Stromal cell of bone marrow (primary cell): ENCODE data around the gene KHDRBS2.

Experiments used
- DNase-seq: peaks from one replicate; pipeline ENCODE4 v3.0.0-alpha.2; 2012; ENCODE audit warnings: low read depth

Gene KHDRBS2

DNA sequence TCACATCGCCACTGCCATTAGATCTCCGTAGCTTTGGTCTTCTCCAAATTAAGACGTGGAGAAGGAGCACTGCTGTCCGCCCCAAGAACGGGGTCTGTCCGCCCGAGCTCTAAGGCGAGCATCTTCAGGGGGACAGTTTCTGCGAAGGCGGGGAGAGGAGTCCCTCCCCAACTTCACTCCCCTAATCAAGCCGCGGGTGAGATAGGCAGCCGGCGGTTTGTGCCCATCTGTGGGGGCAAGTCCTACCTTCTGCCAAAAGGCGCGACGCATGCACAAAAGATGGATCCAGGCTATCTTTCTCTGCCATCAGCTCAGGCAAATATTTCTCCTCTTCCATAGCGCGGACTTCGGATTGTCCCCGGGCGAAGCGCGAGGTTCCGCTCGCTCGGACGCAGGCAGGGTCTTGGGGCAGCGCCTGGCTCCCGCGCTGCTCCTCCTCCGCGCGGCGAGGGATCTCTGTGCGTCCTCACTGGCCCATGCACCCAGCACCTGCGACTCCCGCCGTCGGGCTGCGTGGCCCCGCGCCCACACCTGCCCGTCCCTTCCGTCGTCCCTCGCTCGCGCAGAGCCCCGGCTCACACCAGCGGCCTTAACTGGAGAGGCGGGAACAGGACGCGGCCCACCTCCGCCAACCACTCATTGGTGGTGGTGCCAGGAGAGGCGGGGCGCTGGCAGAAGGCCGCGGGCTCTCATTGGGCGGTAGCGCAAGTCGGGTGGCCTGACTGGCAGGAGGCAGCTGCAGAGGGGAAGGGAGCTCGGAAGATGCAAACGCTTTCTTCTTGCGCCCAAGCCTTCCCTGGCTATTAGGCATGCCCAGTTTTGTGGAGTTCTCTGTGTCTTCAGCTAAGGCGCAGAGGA lies at the start of gene KHDRBS2:
Gene KHDRBS2 (minus strand): TSS at position 614 of the 858 bp plus-strand sequence.
- no peak for DNase-seq

DNA sequence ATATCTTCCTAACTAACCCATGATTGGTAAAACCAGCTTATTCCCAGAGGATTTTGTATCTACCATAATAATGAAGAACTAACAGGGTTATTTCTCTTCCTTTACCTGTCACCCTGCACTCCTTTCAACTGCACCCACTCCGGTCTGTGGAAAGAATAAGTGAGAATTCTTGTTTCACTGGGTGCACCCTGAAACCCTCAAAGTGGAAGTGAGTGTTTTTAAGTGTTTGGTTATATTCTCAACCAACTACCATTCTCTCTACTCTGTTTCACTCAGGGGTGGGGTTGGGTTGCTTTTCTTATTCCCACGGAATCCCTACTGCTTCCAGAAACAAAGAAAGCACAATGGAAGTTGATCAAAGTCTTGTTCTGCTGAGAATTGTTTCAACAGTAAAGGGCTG lies 42.6 kb upstream of the KHDRBS2 start:
- no peak for DNase-seq

DNA sequence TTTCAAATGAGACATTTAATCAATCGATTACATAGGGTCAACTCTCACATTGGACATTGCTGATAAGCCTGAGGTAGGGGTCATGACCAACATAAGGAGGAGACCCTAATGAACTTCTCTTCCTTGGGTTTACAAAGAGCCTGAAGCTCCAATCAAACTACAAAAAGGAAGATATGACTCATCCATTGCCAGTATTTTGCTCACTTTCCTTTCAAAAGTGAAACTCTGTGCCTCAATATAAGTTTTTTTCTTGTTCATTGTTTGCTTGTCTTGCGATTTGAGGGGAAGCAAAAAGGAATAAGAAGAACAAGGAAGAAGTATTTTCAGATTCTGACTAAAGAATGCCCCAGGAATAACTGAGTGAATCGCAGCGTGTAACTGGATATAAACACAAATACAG lies 38.8 kb upstream of the KHDRBS2 start:
- DNase-seq, result no peak

DNA sequence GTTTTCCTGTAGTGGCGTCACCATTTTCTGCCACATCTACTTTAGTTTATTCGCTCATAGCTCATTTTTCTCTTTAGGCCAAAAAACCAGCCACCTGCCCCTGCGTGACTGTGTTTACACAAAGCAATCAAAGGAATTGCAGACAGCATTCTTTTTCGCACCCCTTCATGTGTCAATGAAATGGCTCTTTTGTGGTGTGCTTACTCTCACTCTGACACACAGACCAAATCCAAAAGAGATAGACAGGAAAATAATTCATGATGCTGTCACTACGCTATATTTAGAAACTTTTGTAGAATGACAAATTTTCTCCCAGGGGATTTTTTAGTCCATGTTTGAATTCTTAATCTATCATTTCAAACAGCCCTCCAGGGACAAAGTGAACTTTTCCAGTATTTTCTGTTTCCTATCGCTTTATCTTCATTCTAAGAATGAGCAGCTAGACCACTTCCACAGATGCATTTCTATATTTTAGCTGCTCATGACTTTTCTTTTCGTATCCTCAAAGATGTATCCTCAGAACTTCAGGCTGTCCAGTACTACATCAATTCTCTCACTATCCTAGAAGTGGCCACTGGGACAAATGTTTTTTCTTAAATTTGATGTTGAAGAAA lies 37.9 kb upstream of the KHDRBS2 start:
- DNase-seq, result no peak

DNA sequence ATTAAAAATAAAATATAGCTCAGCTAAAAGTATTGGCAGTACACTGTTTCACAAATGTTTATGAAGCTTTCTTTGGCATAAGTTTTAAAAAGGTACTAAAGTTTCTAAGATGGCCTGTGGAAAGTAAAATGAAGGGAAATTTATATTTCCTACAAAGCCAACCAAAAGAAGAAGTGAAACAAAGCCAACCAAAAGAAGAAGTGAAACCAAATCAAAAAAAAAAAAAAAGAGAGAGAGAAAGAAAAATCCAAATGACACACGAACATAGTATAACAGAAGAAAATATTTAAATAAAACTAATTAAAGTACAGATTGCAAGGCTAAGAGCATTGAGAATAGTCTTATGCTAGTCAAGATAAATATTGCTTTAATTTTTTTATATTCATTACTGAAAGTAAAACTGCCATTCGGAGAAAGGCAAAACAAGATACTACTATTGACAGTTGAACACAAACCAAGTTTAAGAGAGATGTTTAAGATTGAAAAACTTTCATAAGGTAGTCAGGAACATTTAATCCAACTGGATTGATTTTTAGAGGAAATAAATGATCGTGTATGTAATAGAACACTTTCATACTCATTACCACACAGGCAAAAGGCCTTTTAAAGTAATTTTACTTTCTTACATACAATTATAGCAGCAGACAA lies 12.8 kb upstream of the KHDRBS2 start:
- DNase-seq, result no peak

DNA sequence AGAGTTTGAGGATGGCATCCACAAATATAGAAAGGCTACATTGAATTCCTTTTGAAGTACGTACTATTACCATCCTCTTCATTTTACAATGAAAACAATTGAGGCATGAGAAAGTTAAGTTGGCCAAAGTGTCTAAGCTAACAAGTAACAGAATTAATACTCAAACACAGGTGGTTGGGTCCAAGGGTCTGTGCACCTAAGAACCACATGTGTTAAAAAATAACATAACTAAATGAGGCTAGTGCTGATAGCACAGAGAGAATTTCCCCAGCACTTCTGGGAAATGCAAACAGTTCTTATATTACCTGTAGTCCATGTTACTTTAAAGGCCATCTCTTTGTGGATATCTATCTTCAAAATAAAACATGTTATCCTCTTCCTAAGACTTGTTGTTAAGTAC lies 10.5 kb upstream of the KHDRBS2 start:
- no peak for DNase-seq

DNA sequence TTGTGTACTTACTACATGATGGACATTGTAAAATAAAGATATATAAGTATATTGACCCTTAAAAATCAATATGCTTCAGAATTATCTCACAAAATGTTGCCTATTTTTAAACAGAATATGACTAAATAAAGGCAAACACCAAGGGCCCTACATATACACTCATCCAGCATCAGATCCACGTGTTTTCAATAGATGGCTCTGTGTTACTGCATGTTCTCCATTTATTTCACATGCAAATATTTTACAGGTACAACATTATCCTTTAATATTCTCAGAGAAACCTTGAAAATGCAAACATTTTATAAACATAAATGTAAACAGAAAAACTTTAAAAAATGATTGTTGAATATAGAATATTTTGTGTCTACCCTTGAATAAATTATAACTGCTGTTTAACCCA lies 2.9 kb upstream of the KHDRBS2 start:
- DNase-seq, result no peak

DNA sequence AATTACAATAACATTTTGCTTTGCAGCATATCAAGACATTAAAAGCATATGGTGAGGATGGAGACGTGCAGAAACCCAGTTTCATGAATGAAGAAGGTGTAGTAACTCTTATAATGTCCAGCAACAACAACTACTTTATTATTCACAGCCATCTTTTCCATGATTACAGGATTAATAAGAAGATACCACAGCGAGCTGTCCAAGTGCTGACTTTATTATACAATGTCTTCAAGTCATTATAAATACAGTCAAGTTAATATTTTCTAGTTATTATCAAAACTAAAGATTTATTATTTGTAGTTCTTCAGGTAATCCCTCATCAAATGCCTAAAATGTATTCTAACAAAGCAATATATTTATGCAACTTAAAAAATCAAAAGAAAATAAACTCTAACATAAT lies 2.5 kb upstream of the KHDRBS2 start:
- DNase-seq, result no peak

DNA sequence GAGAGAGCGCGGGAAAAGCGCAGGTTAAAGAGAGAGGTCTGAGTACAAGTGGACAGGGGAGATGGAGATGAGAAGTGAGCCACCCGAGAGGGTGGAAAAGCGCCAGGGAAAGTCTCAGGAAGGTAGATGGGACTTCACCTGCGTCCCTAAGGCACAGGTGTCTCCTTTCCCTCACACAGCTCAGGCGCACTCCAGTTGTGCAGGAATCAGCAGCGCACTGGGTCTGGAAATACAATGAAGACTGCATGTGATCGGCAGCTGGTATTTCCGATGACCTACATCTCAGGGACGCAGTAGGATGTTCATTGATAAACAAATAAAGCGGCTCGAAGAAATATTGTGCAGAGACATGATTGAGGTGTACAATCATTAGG lies 432 bp upstream of the KHDRBS2 start:
- DNase-seq, result no peak

DNA sequence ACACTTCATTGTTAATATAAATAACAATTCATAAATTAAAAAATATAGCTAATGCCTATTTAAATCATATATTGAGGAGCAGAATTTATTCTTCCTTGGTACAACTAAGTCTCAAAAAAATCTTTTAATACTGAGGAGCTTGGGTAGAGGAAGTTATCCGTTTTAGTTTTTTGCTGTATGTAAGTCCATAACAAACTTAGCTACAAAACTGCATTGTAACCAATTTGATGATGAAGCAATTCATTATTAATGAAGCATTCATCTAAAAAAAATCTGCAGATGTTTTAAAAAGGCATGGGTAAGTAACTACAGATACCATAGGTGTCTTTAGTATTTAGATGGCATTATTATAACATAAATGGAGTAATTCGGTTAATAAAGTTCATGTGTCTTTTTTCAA lies 1.3 kb downstream of the KHDRBS2 start:
- no peak for DNase-seq

DNA sequence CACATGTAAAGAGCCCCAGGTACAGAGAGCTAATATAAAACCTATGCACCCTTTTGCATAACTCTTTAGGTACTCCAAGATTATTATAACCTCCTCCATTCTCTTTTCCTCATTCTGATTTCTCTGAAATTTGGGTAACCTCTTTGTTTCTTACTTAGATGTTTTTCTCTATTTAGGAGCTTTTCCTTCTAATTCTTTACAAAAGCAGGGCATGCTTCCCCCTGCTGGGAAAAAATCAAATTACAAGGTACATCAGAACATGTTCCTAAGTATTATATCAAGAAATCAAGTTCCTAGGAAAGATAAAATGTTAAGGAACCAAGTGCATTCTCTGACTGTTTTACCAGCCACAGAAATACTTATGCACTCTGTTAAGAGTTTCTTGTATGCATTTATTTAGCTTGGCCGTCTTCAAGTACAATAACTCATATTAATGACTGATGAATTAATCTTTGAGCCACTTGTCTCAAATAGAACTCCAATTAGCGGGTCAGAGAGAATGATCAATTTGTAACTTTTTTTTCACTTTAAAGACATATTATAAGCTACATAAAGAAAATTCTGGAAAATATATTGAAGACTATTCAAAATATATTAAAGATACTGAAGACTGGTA lies 2.1 kb downstream of the KHDRBS2 start:
- DNase-seq, result peak; percentile 9

DNA sequence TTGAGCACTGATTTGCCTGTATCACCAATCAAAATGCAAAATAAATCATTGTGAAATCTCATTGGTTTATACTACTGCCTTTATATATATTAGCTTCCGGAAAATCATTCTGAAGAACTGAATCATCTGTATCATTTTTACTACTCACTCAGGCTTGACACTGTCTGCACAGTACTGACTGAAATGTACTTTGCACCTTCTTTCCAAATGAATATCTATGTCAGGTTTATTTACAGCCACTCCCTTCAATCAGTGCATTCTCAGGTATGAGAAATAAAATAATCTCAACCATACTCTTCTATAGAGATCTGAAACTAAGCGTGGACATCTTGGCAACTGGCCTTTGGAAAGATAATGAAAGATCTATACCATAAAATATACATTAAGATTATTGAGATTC lies 2.7 kb downstream of the KHDRBS2 start:
- DNase-seq, result no peak

DNA sequence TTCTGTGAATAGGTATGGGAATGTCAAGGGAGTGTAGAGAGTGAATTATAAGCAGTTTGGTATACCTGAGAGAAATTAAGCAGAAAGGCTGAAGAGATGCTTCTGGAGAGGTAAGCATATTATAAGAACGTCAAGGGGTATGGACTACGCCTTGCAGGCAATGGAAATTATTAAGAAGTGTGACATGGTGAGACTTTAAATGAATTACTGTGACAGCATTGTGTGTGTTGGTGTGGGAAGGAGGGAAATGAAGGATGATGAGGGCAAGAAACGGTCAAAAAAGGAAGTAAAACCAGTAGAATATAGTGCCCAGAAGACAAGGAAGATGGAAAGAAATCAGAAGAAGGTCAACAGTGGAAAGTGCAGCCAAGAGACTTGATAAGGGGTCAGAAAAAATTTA lies 5.9 kb downstream of the KHDRBS2 start:
- DNase-seq, result no peak

DNA sequence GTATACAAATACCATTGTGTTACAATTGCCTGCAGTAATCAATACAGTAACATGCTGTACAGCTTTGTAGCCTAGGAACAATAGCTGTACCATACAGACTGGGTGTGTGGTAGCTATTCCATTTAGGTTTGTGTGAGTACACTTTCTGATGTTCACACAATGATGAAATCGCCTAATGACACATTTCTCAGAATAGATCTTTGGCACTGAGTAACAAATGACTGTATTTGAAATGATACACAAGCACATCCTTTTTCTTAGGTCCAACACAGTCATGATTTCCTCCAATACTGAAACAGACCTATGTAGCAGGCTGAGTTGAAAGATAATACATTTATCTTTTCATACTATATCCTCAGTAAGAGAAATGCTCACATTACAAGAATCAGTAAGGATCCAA lies 13.9 kb downstream of the KHDRBS2 start:
- DNase-seq, result no peak

DNA sequence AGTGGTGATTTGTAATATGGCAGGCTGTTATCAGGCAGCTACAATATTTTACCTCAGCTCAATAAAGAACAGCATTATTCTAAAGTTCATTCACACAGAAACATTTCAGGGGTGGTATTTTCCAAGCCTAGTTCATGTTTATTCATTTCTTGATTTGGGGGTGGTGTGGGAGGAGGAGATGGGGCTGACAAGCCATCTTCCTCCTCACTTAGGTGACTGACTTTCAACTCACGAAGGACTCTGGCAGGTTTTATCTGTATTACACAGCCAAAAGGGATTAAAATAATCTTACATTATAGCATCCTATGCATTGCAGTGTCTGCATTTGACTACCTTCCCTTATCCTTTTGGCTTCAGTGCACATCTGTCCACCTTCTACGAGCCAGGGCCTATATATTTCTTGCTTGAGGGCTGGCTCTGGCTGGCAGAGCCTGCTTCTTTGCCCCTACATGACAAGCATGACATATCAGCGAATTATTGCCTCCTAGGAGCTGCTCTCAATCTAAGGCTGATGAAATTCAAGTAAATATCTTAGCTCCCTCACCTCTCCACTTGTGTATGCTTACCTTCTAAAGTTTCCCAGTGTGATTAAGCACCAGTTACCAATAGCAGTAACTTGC lies 20.0 kb downstream of the KHDRBS2 start:
- DNase-seq, result no peak

DNA sequence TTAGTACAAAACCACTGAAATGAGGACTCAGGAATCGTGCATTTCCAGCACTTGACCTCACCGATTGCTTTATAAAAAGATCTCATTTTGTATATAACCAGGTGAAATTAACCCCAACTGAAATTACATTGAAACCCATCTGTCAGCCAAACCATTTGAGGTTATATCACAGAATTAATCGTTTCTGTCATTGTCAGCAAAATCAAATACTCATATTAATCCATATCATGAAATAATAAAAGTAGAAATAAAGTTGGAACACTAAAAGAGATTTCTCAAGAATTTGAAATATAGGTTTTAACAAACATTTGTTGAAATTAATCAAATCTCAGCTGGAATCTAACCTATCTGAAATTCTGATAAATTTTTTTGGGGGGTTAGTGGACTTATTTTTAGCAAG lies 23.7 kb downstream of the KHDRBS2 start:
- no peak for DNase-seq

DNA sequence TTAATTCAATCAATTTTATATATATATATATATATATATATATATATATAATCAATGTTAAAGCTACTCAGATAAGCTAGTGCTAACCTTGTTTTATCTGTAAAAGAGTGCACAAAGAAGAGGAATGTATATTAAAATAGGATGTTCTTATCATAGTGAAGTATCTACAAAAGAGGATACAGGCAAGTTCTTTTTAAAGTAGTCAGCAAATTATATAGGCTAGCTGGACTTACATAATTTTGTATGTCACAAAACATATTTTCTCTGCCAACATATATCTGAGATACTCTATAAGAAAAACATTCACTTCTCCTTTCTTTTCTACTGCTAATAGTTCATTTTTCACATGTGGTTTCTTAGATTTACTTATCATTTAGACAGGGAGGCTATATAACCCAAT lies 39.9 kb downstream of the KHDRBS2 start:
- DNase-seq, result no peak

DNA sequence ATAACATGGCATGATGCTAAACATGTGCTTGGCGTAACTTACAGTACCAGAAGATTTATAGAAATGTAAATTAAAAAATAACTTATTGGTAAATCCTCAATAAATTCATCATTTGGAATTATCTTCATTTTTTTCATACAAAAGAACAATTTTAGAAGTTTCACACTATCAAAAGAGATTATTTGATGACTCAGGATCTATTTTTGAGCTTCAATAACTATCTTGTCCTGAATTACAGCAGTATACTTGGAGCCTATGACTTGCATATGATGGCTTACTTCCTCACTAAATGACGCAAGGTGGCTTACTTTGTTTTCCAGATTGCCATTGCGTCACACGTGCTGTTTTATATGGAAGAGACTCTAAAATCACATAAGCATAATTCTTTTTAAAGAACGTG lies 49.2 kb downstream of the KHDRBS2 start:
- DNase-seq, result no peak

DNA sequence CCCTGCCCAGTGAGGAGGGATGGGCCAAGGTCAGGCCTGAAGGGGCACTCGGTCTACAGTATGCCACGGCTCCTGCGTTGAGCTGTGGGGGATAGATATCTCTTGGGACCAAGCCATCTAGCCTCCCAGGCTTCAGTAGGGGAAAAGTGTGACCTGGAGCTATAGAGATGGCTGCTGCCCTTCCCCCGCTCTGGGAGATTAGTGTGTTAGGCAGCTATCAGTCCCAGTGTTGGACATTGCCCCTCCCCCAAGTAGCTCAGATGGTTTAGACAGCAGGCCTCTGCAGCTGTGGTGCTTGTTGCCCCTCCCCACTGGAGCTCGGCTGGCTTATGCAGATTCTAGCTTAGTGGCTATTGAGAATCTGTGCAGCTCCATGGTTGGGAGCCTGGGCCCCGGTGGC lies 56.8 kb downstream of the KHDRBS2 start:
- DNase-seq, result no peak

DNA sequence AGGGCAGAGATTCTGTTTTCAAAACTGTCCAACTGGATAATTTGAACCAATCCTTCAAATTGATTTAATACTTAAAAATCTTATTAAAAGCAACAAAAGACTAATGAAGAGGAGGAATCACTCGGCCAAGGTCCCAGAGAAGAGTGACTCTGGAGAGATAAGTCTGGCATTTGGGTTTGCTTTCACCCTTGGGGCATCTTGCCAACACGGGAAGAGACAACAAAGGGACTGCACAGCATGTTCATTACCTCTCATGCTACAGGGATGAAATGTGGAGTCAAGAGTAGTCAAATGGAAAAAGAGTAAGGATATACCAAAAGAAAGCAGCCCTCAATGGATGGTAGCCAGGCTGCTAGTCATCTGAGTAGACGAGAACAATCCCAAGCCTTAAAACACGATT lies 68.2 kb downstream of the KHDRBS2 start:
- no peak for DNase-seq

DNA sequence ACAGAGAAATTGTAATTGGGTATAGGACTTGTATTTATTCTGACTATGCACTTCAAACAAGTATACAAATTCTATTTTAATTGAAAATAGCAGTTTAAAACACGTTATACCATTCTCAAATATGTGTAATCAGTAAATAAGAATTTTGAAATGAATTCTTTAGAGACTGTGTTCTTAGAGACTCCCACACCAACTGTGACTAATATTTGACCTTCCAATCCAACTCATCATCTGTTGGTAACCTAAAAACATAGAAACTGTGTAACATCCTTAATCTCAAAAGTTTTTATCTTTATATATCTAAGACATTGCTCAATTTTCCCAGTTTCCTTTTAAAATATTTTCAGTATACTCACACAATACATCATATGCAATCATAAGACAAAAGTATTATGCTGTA lies 83.9 kb downstream of the KHDRBS2 start:
- no peak for DNase-seq

DNA sequence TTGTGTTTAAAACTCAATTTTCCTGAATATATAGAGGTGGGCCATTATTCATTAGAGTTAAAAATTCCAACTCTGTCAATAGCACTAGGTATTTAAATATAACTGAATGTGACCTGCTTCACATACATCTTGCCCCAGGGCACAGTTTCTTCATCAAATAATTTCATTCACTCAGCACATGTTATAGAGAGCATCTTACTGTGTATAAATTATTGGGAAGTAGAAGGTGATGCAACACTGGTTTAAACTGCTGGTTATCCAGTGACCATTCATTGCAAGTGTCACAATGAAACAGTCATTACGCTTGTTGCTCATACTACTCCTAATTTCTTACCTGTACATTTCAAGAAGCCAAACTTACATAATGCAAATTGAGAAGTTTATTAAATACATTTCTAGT lies 93.4 kb downstream of the KHDRBS2 start:
- no peak for DNase-seq

DNA sequence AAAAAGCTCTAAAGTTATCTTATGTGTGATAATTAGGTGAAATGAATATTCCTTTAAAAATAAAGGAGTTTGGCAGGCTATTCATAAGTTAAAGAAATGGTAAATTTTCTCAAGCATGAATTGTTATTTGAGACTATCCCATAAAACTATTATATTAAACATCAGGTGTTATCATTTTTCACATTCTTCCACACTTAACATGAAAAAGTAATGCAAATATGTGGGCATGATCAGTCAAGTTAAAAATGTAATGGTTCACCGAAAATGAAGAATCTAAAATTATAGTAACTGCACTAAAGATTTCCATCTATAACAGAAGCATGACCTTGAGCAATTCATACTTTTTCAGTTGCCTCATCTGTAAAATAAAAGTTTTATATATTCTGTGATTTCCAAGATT lies 110.8 kb downstream of the KHDRBS2 start:
- no peak for DNase-seq
